HG02970 (cell line): ENCODE measurements around the gene TNF.

ENCODE experiments used
- ATAC-seq: cut with Tn5 transposase; IDR thresholded peaks from one replicate; pipeline ENCODE4 v1.9.1; 2021; ENCODE audit warnings: mild to moderate bottlenecking, moderate library complexity, moderate number of reproducible peaks; ENCODE audit not compliant: unreplicated experiment, low FRiP score

The TNF gene

DNA sequence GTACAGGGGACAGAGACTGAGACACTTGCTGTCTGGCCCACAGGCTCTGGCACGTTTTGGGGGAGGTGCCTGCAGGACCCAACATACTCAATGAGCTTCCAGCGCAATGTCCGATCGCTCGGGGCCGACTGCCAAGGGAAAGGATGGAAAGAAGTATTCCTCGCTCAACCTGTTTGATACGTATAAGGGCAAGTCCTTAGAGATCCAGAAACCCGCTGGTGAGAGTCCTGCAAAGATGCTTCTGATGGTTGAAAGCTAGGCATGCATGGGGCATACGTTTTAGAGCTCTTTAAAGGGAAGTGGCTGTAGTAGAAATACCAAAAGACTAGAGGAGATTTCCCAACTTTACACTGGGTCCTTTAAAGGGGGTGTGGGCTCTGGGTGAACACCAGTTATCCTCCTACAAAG is 47.3 kb downstream of the TNF start:
- no peak for ATAC-seq

DNA sequence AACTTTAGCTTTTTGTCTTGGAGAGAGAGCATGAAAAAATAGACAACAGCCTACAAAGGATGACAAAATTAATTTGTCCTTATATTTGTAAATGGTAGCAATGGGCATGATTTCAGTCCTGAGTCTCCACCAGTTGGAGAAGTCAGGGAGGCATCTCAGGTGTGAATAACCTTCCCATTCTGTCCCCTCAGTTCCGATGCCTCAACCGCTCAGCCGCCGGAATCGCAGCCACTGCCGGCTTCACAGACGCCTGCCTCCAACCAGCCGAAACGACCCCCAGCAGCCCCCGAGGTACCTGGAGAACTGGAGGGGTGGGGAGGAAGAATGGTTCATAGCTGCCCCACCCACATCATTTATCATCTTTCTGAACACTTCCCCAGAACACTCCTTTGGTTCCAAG is 48.7 kb downstream of the TNF start:
- ATAC-seq, result no peak

DNA sequence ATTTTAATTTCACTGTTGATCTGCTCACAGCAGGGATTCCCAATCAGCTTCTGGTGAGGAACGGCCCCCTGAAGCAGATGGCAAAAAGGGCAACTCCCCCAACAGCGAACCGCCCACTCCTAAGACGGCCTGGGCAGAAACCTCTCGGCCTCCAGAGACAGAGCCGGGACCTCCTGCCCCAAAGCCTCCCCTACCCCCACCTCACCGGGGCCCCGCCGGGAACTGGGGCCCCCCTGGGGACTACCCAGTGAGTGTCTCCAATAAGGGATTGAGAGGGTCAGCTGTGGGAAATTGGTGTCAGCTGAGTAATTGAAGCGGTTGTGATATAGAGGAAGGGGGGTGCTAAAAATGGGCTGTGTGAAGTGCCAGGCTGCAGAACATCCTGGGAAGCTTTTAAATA is 51.6 kb downstream of the TNF start:
- no peak for ATAC-seq

DNA sequence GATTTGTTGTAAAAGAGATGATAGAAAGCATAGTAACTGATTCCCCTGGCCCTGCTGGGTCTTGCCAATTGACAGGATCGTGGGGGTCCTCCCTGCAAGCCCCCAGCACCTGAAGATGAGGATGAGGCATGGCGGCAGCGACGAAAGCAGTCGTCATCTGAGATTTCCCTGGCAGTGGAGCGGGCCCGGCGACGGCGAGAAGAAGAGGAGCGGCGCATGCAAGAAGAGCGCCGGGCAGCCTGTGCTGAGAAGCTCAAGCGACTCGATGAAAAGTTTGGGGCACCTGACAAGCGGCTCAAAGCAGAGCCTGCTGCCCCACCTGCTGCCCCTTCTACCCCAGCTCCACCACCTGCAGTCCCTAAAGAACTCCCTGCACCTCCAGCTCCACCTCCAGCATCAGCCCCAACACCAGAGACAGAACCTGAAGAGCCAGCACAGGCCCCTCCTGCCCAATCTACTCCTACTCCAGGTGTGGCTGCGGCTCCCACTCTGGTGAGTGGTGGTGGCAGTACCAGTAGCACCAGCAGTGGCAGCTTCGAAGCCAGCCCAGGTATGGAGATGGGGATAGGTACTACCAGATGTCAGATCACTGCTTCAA is 52.4 kb downstream of the TNF start:
- ATAC-seq, result no peak
